Measurements from ENCODE around the gene OR51D1.

The OR51D1 gene

GRCh38 chr11:4645974-4646373 is 8.7 kb downstream of the OR51D1 start:
- DNase-seq: no peak

DNA sequence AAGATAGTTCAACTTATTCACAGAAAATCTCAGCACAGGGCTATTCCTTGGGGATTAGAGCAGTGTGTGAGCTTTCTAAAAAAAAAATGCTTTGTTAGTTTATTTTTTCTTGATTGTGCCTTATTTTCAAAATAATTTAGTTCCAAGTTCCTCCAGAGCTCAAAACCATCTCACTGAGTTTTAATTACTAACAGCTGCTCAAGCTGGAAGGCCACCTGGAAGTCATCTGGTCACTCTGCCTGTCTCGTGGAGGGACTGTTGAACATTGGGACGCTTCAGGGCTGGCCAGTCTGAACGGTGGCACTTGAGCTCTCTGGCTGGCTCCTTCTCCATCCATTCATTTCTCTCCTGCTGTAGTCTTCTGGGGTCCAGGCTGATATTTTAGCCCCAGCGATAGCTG is 10.5 kb downstream of the OR51D1 start:
- no peak for DNase-seq

DNA sequence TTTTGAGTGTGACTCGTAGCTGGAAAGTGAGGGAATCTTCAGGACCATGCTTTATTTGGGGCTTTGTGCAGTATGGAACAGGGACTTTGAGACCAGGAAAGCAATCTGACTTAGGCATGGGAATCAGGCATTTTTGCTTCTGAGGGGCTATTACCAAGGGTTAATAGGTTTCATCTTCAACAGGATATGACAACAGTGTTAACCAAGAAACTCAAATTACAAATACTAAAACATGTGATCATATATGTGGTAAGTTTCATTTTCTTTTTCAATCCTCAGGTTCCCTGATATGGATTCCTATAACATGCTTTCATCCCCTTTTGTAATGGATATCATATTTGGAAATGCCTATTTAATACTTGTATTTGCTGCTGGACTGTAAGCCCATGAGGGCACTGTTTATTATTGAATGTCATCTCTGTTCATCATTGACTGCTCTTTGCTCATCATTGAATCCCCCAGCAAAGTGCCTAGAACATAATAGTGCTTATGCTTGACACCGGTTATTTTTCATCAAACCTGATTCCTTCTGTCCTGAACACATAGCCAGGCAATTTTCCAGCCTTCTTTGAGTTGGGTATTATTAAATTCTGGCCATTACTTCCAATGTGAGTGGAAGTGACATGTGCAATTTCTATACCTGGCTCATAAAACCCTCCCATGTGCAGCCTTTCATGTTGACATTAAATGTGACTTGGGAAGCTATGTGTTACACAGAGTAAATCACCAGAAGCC is 17.5 kb downstream of the OR51D1 start:
- DNase-seq: no peak

- DNase-seq: no peak
Measured at GRCh38 chr11:4658629-4659445, 21.6 kb downstream of the OR51D1 start.

- DNase-seq: no peak
Measured at GRCh38 chr11:4662876-4663275, 25.6 kb downstream of the OR51D1 start.

GRCh38 chr11:4664183-4664582 is 26.9 kb downstream of the OR51D1 start:
- no peak for DNase-seq

- no peak for DNase-seq
Measured at GRCh38 chr11:4664786-4665185, 27.5 kb downstream of the OR51D1 start.

GRCh38 chr11:4665424-4665823 is 28.1 kb downstream of the OR51D1 start:
- DNase-seq: no peak

DNA sequence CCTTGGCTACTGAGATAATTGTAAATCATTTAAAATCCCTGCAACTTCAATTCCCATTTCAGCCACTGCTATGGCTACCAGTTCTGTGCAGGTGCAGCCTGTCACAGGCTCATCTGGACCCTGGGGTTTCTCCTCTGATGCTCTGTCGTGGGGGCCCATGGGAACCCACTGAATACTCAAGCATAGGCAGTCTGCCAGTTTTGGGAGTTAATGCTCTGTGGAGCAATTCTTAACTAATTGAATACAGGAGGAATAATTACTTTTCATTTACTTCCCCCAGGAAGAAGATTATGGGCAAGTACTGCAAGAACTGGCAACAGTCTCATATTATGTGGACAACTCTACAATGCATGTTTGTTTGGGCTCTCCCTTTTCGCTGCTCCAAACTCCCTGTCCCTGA is 34.5 kb downstream of the OR51D1 start:
- DNase-seq: no peak

- no peak for DNase-seq
Measured at GRCh38 chr11:4672470-4672869, 35.2 kb downstream of the OR51D1 start.

DNA sequence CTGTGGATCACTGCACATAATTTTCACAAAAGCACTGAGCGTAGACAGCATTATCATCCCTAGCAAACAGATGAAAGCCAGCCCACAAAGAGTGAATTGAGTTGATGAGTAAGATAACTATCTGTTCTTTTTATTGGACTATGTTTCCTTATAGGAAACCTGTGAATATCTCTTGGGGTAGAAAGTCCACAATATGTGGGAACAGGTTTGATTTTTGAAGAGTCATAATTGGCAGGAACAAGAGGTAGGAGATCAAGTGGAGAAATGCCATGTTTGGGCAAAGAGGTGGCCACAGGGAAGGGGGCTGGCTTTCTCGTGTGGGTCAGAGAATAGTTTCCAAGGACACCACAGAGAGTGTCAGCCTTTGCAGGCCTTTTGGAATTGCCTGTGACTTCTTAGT is 36.5 kb downstream of the OR51D1 start:
- DNase-seq: no peak

DNA sequence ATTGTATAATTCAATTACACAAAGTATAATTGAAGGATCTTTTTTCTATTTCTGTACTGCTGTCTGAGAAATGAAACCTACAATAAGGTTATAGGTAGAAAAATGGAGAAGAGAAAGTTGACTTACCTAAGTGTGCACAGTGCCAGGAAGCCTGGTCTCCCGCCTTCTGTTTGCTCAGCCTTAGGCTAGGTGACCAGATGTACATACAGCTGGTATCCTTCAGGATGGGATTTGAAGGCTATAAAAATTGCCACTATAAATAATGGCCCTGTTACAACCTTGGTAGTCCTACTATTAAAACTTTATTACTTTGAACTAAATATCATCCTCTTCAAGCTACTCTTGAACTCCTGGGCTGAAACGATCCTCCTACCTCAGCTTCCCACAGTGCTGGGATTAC is 40.7 kb downstream of the OR51D1 start:
- no peak for DNase-seq

DNA sequence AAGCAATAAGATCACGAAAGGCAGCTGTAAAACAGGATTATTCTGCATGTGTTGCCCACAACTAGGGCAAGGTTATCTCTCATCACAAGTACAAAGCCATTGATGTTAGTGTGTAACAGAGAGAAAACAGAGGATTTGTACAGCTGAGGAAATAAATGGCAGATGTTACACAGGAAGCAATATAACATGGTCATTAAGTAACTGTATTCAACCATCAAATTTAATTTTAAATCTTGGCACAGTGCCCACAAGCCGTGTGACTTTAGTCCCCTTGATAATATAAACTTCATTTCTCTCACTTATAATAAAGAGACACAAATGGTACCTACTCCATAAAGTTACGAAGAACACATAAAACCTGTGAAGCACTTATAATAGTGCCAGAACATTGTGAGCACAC is 43.1 kb downstream of the OR51D1 start:
- DNase-seq: no peak

DNA sequence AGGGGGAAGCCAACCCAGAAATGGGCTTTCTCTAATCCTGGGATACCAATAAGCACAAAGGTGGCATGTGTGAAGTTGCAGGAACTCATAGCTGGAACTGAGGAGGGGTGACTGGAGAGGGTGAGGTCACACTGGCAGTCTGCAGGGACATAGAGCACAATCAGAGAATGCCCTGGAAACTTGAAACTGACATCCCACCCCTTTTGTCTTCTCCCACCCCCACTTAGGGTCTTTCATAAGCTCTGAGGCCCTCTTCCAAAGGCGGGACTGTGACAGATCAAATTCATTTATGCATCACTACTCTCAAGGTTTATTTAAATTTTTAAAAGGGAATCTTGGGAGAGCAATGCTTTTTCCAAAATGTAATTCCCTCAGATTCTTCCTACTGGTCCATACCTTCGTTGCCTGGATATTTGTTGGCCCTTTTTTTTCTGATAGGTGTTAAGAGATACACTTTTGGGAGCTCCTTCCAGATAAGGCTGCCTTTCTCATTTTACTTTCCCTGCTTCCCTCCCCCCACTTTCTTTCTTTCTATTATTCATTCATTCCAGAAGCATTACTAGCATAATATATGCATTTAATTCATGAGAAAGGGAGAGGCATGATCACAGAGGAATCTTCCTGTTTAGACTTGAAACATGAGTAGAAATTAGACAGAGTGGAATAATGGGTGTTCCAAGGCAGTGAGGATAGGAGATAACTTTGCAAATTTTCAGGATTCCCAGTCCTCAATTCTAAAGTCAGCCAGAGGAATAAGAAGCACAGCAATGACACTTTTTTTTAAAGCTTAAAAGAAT is 45.5 kb downstream of the OR51D1 start:
- DNase-seq: no peak

- DNase-seq: no peak
Measured at GRCh38 chr11:4684631-4685285, 47.5 kb downstream of the OR51D1 start.

Data from activated T-cell treated with anti-CD3 and anti-CD28 coated beads, Interleukin-2, amount 50 U/mL, for 1 hour (primary cell).